Islet precursor cell (in vitro differentiated cells): ENCODE data around the gene AP4S1.

Experiments
- DNase-seq: peaks from one replicate; pipeline ENCODE4 v3.0.0-alpha.2; 2018

The AP4S1 gene

DNA sequence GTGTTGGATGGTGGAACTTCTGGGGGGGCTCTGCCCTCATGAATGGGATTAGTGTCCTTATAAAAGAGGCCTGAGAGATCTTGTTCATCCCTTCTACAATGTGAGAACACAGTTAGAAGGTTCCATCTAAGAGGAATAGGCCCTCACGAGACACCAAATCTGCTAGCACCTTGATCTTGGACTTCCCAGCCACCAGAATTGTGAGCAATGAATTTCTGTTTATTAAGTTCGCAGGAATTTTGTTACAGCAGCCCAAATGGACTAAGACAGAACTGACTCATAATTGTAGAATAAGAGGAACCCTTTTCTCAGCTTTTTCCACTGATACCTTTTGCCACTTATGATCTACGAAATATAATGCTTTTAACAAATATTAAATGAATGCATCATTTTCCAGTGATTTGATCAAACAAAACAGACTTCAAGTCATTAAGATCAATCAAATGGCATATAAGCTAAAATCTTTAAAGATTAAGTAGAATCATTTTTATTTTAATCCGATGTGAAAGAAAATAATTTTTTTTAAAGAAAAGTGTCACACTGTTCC is 113.9 kb downstream of the AP4S1 start:
- no peak for DNase-seq

GRCh38 chr14:31142455-31143087 is 117.1 kb downstream of the AP4S1 start:
- no peak for DNase-seq
